ENCODE results near the gene OR8A1.

OR8A1 gene

GRCh38 chr11:124577716-124578427 lies 8.1 kb downstream of the OR8A1 start:
- H3K4me3 ChIP-seq (ENCODE audit: low read depth, low read length) = no peak overlapping the region
- no peak for TF ChIP-seq CTCF (IDR thresholded peaks at IDR 0.05; ENCODE audit: control insufficient read depth, extremely low read depth, insufficient read depth)
- no peak for DNase-seq (ENCODE audit: low read depth)

- H3K4me3 ChIP-seq (ENCODE audit: low read depth, low read length) = no peak overlapping the region
- no peak for TF ChIP-seq CTCF (IDR thresholded peaks at IDR 0.05; ENCODE audit: control insufficient read depth, extremely low read depth, insufficient read depth)
- DNase-seq (ENCODE audit: low read depth) = no peak
Observed at GRCh38 chr11:124578761-124579160, 9.0 kb downstream of the OR8A1 start.

- H3K4me3 ChIP-seq (ENCODE audit: low read depth, low read length) = no peak overlapping the region
- no peak for TF ChIP-seq CTCF (IDR thresholded peaks at IDR 0.05; ENCODE audit: control insufficient read depth, extremely low read depth, insufficient read depth)
- no peak for DNase-seq (ENCODE audit: low read depth)
Observed at GRCh38 chr11:124581817-124582216, 12.0 kb downstream of the OR8A1 start.

- no peak for TF ChIP-seq CTCF (IDR thresholded peaks at IDR 0.05; ENCODE audit: control insufficient read depth, extremely low read depth, insufficient read depth)
- no peak for DNase-seq (ENCODE audit: low read depth)
- no peak overlapping the region for H3K4me3 ChIP-seq (ENCODE audit: low read depth, low read length)
Observed at GRCh38 chr11:124582565-124582964, 12.8 kb downstream of the OR8A1 start.

GRCh38 chr11:124583781-124584180 lies 14.0 kb downstream of the OR8A1 start:
- no peak for TF ChIP-seq CTCF (IDR thresholded peaks at IDR 0.05; ENCODE audit: control insufficient read depth, extremely low read depth, insufficient read depth)
- H3K4me3 ChIP-seq (ENCODE audit: low read depth, low read length) = no peak overlapping the region
- no peak for DNase-seq (ENCODE audit: low read depth)

- no peak for TF ChIP-seq CTCF (IDR thresholded peaks at IDR 0.05; ENCODE audit: control insufficient read depth, extremely low read depth, insufficient read depth)
- no peak overlapping the region for H3K4me3 ChIP-seq (ENCODE audit: low read depth, low read length)
- no peak for DNase-seq (ENCODE audit: low read depth)
Observed at GRCh38 chr11:124584681-124585372, 15.0 kb downstream of the OR8A1 start.

Data from LNCaP clone FGC (cell line).